Stimulated activated CD8-positive, alpha-beta memory T cell treated with anti-CD3 and anti-CD28 coated beads, Interleukin-15, amount 100 ng/mL, for 1 hour (primary cell): Measurements from ENCODE around the gene RPRD1B.
A peak's percentile ranks its signal among the peaks of the same experiment; 100 is the strongest.

Source experiments
- DNase-seq: peaks from one replicate; pipeline ENCODE4 v3.0.0-alpha.2; 2020; ENCODE audit warnings: low read depth

Gene RPRD1B, protein sequence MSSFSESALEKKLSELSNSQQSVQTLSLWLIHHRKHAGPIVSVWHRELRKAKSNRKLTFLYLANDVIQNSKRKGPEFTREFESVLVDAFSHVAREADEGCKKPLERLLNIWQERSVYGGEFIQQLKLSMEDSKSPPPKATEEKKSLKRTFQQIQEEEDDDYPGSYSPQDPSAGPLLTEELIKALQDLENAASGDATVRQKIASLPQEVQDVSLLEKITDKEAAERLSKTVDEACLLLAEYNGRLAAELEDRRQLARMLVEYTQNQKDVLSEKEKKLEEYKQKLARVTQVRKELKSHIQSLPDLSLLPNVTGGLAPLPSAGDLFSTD

DNA sequence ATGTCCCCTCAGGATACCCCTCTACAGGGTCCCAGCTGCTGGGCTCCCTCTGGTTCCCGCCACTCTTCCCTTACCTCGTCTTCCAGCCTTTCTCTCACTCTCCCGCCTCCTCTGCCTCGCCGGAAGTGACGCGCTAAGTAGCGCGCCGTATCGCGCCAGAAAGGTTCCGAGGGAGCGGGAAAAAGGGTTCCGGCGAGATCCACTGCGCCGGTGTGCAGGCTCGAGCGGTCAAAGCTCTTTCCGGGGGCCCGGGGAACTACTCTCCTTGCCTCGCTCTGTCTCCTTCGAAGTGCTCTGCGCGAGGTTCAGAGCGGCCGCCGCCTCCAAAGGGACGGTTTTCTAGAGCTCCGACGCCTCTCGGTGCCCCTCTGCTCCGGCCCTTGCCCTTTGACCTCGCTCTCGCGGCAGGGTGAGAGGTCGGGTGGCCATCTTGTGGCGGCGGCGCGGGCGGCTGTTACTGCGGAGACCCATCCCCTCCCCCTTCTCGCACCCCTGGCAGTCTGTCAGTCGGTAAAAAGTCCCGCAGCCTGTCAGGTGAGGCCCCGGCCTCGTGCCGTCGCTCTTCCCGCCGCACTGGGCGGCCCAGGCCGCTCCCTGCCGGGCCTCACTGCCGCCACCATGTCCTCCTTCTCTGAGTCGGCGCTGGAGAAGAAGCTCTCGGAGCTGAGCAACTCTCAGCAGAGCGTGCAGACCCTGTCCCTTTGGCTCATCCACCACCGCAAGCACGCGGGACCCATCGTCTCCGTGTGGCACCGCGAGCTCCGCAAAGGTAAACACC lies at the start of gene RPRD1B, which contains the start of gene TTI1:
Gene RPRD1B (plus strand): TSS at position 417 of the 778 bp plus-strand sequence. CDS start 202 bp downstream, at position 619.
Gene TTI1 (minus strand): TSS at position 127 of the 778 bp plus-strand sequence. CDS start 19,640 bp downstream, outside the sequence.
- DNase-seq, result peak; percentile 84

DNA sequence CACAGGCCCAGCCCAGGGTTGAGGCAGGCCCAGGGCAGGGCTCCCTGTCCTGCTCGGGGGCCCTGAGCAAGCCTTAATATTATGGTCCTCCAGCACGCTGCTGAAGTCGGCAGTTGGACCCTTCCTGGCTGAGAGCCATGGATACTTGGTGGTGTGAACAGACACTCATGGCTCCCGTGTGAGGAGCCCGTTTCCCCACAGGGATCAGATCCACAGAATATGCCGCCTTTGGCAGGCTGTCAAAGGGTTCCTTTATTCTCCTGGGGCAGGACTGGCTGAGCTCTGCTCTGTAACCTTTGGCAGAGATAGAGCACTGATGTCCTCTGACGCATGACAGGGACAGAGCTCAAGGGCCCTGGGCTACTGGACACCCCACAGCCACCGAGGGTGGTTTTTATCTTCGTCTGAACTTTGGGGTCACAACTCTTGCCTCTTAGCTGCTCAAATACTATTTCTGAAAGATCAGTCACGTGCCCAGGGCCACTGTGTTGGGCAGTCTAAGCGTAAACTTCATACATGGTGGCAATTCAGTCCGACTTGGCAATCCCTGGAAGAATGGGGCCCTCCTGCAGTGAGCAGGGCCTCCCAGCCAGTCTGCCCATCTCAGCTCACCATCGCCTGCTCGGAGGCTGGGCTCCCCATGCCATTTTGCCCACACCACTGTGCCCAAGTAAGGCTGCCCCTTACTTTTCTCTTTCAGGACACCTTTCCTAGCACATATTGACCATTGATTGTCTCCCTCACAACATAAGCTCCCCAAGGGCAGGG lies 49.3 kb upstream of the RPRD1B start:
- no peak for DNase-seq

DNA sequence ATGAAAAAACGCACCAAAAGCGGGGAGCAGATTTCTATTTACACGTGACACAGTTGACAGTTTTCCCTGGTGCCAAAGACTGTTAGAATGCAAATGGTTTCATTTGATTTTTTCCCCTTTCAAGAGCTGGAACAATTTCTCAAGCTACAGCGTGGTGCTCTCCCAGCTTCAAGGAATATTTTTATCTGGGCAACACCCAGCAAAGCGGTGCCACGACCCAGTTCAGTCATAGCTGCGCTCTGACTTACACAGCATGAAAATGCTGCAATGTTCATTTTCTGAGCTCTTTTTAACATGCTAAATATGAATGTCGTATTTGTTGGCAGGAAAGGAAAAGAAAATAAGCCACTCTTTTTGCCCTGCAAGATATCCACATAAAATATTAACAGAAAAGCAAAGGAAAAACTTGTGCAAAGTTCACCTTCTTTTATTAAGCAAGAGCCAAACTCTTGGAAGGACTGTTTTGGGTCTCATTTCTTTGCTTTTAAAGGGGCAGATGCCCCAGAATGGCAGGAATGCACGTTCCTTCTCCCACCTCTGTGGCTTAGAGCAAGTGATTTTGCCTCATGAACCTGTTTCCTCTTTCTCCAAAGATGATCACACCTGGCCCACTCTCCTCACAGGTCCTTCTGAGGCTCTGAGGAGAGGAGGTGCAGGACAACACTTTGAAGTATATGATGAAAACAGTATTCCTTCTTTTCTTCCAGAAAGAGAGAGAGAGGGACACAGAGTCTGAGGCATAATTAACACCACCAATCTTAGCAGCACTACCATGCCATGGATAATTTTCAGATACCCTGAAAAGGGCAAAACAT lies 47.3 kb upstream of the RPRD1B start:
- no peak for DNase-seq

DNA sequence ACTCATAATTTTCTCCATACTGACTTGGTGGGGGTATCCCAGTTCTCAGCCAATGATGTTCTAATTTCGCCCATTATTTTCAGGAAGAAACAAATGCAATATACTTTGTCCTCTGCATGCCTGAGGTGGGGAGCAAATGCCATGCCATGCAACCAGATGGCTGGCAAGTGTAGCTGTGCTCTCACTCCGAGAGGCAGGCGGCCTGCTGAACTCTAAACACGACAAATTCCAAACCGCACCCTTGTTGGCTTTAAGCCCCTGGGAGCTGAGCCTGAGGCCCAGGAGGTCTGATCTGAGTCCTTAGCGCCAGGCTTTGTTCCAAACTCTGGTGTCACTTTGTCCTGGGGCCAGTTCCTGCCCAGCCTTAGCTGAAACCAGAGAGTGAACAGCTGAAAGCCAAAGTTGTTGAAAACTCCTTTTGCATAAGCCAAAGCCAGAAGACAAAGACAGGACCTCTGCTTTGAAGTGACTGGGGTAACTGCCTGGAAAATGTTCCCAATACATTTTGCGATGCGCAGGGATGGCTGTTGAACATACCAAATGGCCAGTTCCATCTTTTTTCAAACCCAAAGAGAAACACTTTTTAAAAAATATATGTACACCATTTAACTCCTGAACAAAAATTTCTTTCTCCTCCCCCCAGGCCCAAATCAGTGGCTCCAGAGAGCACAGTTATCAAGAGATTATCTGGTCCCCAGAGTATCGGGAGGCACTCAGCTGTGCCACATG lies 46.5 kb upstream of the RPRD1B start:
- DNase-seq, result no peak

DNA sequence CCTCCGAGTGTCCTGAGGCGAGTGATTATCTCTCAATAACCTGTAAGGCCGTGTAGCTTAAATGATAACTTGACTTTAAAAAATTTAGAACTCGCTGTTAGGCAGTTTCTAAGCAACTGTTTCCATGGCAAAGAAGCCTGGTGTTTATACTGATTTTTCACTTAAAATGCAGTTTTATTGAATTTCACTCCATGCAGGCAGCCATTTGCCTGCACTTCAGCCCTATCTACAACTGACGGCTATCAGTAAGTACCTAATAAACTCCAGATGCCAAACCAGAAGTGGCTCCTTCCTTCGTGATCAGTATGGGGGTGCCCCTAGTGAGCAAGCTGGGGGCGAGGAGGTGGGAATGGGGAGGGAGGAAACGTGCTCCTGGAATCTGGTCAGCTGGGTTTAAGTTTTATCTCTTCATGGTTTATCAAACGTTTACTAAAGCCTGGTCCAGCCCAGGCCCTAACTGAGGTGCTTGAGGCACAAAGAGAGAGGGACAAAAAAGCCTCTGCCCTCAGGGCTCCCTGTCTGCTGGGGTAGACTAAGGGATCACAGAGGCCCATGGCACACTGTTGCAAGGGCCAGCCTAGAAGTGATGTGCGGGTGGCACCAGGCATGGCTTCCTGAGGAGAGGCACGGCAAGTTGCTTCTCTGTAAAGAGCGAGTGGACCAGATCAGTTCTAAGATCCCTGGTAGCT lies 45.8 kb upstream of the RPRD1B start:
- no peak for DNase-seq

DNA sequence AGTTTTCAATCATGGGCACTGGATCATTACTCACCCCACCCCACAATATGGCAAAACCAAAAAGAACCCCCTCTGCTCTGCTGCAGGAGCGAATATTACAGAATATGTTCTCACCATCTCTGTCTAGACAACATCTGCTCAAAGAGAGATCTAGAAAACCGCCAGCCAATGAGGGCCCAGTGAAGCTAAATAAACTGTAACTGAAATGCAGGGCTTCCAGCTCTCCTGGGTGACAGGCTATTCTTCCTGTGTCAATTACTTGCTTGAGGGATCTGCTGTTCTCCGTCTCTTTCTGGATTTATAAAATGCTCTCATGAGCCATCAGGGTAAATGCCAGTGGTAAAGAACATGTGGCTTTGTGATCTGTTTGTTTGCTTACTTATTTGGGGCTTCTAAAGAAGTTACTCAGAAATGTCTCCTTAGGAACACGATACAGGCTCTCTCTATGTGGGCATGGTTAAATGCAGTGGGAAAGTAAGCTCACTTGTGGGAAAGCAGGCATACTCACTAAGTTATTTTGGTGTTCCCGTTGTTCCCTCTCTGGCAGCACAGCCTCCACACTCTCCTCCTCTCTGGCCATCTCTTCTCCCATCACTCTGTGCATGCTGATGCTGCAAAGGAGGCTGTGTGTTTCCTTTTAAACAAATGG lies 45.1 kb upstream of the RPRD1B start:
- no peak for DNase-seq

DNA sequence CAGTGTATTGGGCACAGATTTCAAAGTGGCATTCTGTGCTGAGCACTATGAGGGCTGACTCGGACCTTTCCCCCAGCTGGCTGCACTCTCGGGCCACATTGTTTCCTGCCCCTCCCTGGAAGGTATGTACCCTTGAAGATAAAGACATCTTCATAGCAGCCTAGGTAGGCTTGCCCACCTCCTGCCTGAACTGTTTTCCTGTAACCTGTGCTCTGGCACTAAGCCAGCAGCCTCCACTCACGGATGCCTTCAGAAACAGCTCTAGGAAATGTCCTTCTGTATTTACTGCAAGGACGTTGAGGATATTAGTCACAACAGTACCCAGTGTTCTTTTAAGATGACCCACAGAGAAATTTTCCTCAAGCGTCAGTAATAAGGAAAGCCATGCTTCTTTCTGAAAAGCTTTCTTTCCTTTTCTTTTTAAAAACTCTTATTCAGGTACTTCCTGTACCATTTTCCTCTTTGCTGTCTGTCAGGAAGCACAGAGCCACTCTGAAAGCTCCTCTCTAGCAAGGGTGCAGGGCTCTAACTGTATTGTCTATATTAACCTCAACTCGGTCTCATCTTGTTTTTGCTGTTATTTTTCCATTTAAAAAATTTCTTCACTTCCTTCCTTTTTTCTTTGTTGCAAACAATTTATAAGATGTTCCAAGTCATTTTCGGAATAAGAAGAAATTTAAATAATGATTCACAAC lies 43.8 kb upstream of the RPRD1B start:
- no peak for DNase-seq

DNA sequence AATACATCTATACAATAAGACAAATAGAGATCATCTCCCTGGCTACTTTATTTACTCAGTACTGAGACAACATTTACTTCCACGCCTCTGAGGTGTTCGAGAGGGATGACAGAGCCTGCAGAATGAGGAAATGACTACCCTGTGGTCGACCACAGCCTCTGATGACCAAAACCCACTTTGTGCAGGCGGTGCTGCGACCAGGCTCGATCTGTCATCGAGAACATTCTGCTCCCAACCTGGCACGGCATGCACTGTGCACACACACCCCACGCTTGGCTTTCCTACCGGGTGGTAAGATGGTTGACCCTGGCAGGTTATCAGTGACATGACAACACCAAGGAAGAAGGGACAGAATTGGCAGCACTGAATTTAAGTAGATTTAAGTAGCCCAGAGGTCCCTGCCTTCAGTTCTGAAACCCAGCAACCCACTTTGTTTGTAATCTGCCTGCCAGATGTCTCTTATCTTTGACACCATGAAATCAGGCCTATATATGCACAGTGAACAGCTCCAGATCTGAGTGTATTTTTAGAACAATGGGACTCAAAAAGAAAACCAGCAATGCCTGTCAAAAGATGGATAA lies 42.9 kb upstream of the RPRD1B start:
- peak; percentile 4 for DNase-seq

DNA sequence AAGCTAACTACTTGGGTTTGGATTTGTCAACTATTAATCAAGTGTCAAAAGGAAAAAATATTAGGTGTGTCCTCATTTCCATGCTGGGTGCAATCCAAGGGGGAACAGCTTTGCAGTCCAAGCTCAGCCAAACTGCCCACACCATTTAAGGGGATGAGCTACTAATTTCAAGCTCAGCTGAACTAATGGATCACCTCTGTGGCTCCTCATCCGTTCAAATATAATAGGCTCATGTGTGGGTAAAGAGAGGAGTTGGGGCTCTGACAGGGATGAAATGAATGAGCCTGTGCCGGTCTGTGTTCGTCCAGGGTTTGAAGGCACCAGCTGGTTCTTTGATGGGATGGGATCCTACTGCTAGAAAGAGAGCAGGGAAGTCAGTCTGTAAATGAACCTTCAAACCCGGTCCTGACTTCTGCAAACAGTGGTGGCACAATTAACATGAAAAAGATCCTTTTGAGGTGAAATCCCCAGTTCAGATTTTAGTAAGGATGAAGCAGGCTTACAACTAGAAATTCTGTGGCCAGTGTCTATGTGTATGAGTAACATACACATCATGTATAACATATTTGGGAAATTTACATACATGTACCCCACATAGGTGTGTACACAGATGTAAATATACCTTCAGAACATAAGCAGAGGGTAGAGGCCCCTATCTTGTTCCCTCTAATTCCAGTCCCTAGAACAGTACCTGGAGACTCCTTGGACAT lies 42.2 kb upstream of the RPRD1B start:
- DNase-seq, result no peak

DNA sequence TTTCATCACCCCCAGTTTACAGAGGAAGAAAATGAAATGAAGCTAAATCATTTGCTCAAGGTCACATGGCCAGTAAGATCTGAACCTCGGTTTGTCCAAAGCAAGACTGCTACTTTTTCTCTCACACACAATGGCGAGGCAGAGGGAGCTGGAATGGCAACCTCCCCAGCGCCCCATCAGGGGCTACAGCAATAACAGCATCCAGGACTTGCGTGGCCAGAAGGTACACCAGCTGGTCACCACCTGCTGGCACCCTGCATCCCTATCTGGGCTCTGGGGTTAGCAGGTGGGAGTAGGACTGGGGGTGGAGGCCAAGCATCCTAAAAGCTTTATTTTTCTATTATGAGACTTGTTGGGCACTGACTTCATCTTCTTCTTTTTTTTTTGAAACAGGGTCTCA lies 41.6 kb upstream of the RPRD1B start:
- DNase-seq, result no peak

DNA sequence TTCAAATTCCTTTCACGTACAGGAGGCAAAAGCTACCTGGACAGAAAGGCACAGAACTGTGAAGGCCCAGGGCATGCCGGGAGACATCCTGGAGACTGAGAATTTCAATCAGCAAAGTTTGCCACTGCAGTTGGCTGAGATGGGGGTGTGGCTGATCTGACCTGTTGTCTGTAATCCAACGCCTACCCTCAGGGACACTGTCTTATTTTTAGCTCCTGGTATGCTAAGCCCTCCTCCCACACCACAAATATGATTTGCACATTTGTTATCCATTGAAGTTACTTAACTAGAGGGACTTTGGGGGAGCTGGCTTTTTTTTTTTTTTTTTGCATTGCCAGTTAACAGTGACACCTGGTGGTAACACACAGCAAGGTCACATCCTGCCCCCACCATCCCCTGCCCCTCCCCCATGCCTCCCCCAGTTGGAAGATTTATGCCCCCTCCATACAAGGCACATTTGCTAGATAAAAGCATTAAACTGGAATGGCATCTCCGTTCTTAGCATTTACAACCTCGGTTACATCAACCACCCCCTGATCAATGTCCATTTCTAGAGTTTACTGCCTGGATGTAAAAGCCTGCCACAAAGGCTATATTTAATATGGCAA lies 40.6 kb upstream of the RPRD1B start:
- DNase-seq, result no peak

DNA sequence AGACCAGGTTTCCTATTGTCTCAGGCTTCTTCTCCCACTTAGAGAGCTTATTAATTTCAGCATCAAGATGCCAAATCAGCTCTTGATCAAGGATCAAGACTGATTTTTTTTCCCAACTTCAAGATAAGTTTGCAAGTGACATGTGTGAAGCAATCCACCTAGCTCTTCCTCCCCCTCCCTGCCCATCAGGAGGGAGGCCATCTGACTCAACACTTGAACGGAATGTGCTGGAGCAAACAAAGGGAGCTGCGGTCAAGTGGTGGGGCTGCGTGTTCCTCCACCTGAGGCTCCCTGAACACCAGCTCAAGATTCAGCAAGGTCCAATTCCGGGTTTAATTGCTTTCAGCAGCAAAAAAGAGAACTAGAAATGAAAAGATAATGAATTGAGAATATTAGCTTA lies 39.0 kb upstream of the RPRD1B start:
- no peak for DNase-seq

DNA sequence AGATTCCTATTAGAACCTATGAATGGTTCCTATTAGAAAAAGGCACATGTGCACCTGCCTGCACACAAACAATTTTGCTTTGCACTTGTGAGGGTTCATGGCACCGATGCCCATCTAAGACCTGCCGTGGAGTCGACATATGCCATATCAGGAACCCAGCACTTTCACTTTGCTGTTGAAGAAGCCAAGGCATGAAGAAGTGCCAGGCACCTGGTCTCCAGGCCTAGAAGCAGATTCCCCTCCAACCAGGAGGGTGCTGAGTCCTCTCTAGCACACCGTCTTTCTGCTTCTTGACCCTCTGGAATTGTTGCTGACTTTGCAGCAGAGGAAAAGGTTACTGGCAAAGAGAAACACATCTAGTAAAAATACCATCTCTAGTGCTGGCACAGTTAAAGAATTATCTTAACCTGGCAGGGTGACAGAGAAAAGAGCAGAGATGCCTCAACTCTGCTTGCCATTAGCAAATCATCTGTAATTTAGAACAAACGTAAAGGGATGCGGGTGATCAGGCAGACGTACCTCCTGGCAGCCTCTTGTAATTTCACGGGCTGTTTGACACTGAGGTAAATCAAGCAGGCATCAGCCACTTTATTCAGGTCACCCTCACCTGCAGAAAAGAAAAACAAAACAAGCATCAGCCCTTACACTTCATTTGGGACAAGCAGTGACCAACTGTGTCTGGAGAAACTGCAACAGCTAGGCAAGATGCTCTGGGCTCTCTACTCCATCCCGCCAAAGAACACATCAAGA lies 37.5 kb upstream of the RPRD1B start:
- no peak for DNase-seq

DNA sequence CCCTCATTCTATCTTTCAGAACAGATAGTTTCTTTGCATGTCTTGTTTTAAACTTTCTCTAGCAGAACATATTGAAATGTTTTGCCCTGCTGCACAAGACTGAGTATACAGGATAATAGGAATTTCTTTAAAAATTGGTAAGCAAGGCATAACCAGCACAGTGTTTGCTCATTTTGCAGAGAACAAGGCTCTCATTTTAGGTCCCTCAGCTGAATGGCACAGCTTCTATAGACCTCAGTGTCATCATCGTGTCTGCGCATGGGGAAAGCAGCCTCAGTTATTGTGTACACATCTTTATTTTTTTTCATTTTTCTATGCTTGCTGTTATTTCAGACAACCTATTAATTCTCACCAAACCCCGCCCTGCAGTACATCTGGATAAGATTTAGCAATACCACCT lies 36.0 kb upstream of the RPRD1B start:
- DNase-seq, result no peak

DNA sequence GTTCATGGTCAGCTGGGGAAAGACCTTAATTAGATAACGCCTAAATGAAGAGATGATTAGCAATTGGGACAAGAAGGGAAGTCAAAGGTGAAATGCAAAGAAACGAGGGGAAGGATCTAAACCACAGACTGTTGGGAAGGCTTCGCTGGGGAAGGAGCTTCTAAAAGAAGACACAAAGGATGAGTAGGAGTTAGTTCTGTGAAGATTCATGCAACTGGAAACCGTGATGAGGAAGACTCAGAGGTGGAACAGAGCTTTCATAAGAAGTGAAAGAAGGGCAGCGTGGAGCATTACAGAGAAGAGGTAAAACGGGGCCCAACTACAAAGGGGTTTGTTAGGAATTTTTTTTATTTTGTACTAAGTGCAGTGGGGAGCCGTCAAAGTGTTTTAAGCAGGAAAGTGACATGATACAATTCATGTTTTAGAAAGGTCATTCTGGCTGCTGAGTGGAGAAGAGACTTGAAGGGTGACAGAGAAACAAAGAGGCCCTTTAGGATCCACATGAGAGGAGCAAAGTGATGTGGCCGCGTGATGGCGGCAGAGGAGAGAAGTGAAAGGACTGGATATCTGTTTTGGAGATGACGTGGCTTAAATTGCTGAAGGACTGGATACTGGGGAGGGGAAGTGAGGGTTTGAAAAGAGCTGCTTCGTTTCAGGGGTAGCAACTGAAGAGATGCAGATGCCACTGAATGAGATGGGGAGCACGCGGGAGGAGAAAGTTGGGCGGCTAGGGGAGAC lies 33.9 kb upstream of the RPRD1B start:
- DNase-seq, result no peak

DNA sequence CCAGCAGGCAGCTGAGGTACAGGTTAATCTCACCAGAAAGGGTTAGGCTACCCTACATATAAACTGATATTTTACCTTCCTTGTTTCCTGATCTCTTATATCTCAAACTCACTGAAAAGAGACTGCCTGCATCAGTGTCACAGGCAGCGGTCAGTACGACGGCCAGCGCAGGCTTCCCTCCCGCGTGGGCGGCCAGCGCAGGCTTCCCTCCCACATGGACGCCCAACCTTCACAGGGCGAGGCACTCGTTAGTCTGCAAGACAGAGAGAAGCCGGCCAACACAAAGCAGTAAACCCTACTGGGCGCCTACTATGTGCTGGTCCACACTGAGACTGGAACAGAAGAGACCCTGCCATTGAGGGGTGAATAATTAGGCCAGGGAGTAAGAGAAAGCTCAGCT lies 33.3 kb upstream of the RPRD1B start:
- no peak for DNase-seq
